ENCODE data around the gene GPSM1.

GPSM1 gene

GRCh38 chr9:136285501-136286358, 41.6 kb upstream of the GPSM1 start:
- Histone ChIP-seq H3K27ac (replicated peaks) (no peak overlapping the region), H3K27me3 (ENCODE audit: insufficient read depth, poor library complexity, severe bottlenecking) (peaks cover 5% of the 10 kb centered on the region), H3K4me3 (replicated peaks; ENCODE audit: insufficient read depth, low read length) (no peak overlapping the region)
- no peak for DNase-seq (ENCODE audit: low read depth in 1 of 2, low spot score in 1 of 2)
- TF ChIP-seq REST (IDR thresholded peaks at IDR 0.05; ENCODE audit: insufficient replicate concordance, low read depth) (no peak), CTCF (IDR thresholded peaks at IDR 0.05; ENCODE audit: insufficient read depth, low read length) (no peak), SPI1 (IDR thresholded peaks at IDR 0.05; ENCODE audit: borderline replicate concordance, low read depth) (no peak), POLR2AphosphoS5 (IDR thresholded peaks at IDR 0.05; ENCODE audit: low read depth) (no peak), GABPA (IDR thresholded peaks at IDR 0.05; ENCODE audit: low read depth) (no peak)

- H3K27me3 ChIP-seq (ENCODE audit: insufficient read depth, poor library complexity, severe bottlenecking) = peaks cover 5% of the 10 kb centered on the region
- no peak for DNase-seq (ENCODE audit: low read depth in 1 of 2, low spot score in 1 of 2)
- H3K27ac ChIP-seq (replicated peaks) = no peak overlapping the region
- H3K4me3 ChIP-seq (replicated peaks; ENCODE audit: insufficient read depth, low read length) = no peak overlapping the region
- TF ChIP-seq GABPA (IDR thresholded peaks at IDR 0.05; ENCODE audit: low read depth) = no peak
- TF ChIP-seq CTCF (IDR thresholded peaks at IDR 0.05; ENCODE audit: insufficient read depth, low read length) = no peak
- TF ChIP-seq SPI1 (IDR thresholded peaks at IDR 0.05; ENCODE audit: borderline replicate concordance, low read depth) = no peak
- no peak for TF ChIP-seq POLR2AphosphoS5 (IDR thresholded peaks at IDR 0.05; ENCODE audit: low read depth)
- TF ChIP-seq REST (IDR thresholded peaks at IDR 0.05; ENCODE audit: insufficient replicate concordance, low read depth) = no peak
These were observed 40.9 kb upstream of the GPSM1 start for GRCh38 chr9:136286359-136286986.

GRCh38 chr9:136286987-136287379, 40.4 kb upstream of the GPSM1 start:
- TF ChIP-seq REST (IDR thresholded peaks at IDR 0.05; ENCODE audit: insufficient replicate concordance, low read depth) (no peak), GABPA (IDR thresholded peaks at IDR 0.05; ENCODE audit: low read depth) (no peak), CTCF (IDR thresholded peaks at IDR 0.05; ENCODE audit: insufficient read depth, low read length) (no peak), SPI1 (IDR thresholded peaks at IDR 0.05; ENCODE audit: borderline replicate concordance, low read depth) (no peak), POLR2AphosphoS5 (IDR thresholded peaks at IDR 0.05; ENCODE audit: low read depth) (no peak)
- no peak for DNase-seq (ENCODE audit: low read depth in 1 of 2, low spot score in 1 of 2)
- Histone ChIP-seq H3K4me3 (replicated peaks; ENCODE audit: insufficient read depth, low read length) (no peak overlapping the region), H3K27me3 (ENCODE audit: insufficient read depth, poor library complexity, severe bottlenecking) (peaks cover 5% of the 10 kb centered on the region), H3K27ac (replicated peaks) (no peak overlapping the region)

All from HL-60 (cell line).